OCI-LY7 (cell line): ENCODE measurements around the gene AGO1.

Experiments used
- CTCF ChIP-seq: fragments of 200-600 bp; sonication (generic); conservative IDR thresholded peaks from 2 replicates; pipeline ENCODE4 v1.5.1; 2014; ENCODE audit warnings: mild to moderate bottlenecking, antibody characterized with exemption, low read length, moderate library complexity, mixed read lengths
- EZH2phosphoT487 ChIP-seq: fragments of 200-600 bp; sonication (generic); IDR thresholded peaks from 2 replicates; pipeline ENCODE4 v1.6.1; 2018; ENCODE audit warnings: low read depth, borderline replicate concordance, mild to moderate bottlenecking, mixed run types, antibody characterized with exemption, low read length, moderate library complexity, mixed read lengths

- TF ChIP-seq CTCF, result no peak
- TF ChIP-seq EZH2phosphoT487, result no peak
Observed at GRCh38 chr1:35884934-35885333, 1.9 kb downstream of the AGO1 start.
